Measurements from ENCODE around the gene CHCHD5. TPM values are rescaled to one million over a fixed set of nuclear protein-coding genes. Genes with fewer than 3 reads are reported as not detected.
"Not testable (repeated sequence)": the region's sequence is repeated elsewhere in the genome, so short reads cannot be mapped to it uniquely, and the experiment has no call there.

Gene CHCHD5
- total RNA-seq, 1 experiment from 2014 or later = 19.9 TPM

GRCh38 chr2:112585873-112586464 lies 1.6 kb downstream of the CHCHD5 start:
- no peak for DNase-seq (ENCODE audit: low spot score)

- DNase-seq (ENCODE audit: low spot score) = peak; percentile 37
Observed at GRCh38 chr2:112588611-112589045, 4.2 kb downstream of the CHCHD5 start.

DNA sequence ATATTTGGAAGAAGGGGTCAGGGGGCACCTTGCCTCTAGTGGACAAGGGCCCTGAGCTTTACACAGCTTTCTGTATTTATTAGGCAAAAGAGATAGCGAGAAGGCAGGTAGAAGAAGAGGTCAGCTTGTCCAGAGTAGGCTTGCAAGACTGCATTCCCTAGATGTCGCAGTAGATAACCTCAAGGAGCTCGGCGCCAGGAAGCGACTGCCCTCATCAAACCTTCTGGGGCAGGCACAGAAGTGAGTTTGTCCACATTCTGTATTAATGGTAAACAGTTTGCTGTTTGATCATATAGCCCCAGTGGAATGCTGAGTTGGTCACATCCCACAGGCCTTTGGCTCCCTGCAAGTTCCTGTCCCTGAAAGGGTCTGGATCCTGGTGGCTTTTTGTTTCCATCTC lies 7.0 kb downstream of the CHCHD5 start:
- no peak for DNase-seq (ENCODE audit: low spot score)

DNA sequence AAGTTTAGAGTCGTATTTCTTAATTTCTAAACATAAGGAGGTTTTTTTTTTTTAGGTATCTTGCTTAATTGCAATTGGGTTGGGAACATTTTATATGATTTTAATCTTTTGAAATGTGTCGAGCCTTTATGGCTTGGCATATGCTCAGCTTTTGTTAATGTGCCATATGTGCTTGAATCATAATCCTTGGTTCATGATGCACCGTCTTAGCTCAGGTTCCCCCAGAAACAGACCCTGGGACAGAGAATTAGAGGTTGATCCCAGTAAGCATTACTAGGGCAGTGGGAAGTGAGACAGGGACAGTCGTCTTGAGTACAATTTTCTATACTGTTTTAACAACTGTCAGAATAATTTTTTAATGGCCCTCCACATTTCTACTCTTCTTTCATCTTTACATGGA lies 9.3 kb downstream of the CHCHD5 start:
- DNase-seq (ENCODE audit: low spot score) = no peak

DNA sequence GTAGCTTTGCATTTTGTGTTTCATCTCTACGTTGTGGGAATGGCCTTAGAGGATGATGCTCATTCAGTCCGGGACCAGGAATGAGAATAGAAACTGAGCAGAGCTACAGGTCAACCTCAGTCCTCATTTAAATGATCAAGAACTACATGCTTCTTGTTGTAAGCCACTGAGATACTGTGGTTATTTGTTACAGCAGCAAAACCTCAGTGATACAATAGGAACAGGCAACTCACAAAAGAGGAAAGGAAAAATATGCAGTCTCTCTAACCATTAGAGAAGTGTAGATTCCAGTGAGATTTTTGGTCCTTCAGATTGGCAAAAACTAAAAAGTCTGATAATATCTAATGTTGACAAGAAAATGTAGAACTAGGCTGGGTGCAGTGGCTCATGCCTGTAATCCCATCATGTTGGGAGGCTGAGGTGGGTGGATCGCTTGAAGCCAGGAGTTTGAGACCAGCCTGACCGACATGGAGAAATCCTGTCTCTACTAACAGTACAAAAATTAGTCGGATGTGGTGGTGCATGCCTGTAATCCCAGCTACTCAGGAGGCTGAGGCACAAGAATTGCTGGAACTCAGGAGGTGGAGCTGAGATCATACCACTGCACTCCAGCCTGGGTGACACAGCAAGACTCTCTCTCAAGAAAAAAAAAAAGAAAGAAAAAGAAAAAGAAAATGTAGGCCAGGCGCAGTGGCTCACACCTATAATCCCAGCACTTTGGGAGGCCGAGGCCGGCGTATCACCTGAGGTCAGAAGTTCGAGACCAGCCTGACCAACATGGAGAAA lies 13.3 kb downstream of the CHCHD5 start:
- no peak for DNase-seq (ENCODE audit: low spot score)

DNA sequence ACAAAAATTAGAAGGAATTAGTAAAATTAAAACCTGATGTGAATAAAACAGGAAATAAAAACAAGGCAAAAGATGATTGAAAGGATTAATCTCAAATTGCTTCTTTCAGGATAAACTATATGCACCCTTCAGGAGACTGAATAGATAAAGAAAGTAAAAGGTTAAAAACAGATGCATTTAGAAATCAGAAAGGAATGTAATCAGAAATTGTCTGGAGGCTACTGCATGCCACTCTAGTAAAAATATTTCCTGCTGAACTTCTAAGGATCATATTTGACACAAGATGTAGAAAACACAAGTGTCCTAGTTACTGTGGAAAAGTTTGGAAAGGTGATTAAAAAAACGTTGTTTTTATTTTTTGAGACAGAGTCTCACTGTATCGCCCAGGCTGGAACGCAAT lies 16.2 kb downstream of the CHCHD5 start:
- no peak for DNase-seq (ENCODE audit: low spot score)

- no peak for DNase-seq (ENCODE audit: low spot score)
Observed at GRCh38 chr2:112601754-112602153, 17.3 kb downstream of the CHCHD5 start.

- DNase-seq (ENCODE audit: low spot score) = no peak
Observed at GRCh38 chr2:112602917-112603316, 18.5 kb downstream of the CHCHD5 start.

GRCh38 chr2:112603731-112604130 lies 19.3 kb downstream of the CHCHD5 start:
- no peak for DNase-seq (ENCODE audit: low spot score)

DNA sequence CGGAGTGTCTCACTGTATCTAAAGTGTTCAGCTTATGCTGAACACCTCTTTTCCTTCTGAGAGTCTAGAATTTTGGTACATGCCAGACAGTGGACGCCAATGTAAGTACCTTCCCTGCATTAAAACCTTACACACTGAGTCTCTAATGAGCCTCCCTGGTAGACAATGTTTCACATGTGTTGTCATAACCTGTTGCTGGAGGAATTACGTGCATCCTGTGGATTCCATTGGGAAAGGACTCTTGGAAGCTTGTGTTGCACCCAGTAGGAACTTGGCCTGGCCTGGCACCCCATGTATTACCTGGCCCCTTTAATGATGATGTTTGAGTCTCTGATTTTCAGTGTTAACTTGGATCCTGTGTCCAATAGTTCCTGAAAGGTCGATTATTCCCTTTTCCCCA lies 20.5 kb downstream of the CHCHD5 start:
- DNase-seq (ENCODE audit: low spot score) = no peak

GRCh38 chr2:112605926-112606325 lies 21.5 kb downstream of the CHCHD5 start:
- DNase-seq (ENCODE audit: low spot score) = no peak

DNA sequence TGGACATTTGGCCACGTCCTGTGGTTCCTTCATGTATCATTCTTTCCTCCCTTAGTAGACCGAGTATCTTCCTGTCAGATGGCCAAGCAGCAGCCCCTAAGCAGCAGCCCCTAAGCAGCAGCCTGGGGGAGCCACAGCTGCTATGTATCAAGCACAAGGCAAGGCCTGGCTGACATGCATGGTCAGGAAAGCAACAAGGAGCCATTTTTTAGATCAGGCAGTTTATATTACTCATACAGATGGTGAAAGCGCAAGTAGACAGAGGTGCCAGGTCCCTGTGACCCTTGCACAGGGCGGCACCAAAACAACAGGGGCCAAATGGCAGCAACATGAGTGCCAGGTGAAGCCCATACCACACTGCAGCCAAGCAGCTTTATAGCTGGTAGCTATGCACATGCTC lies 22.1 kb downstream of the CHCHD5 start:
- DNase-seq (ENCODE audit: low spot score) = no peak

GRCh38 chr2:112607680-112608438 lies 23.4 kb downstream of the CHCHD5 start:
- no peak for DNase-seq (ENCODE audit: low spot score)

- DNase-seq (ENCODE audit: low spot score) = not testable (repeated sequence)
Observed at GRCh38 chr2:112609320-112609719, 24.9 kb downstream of the CHCHD5 start.

DNA sequence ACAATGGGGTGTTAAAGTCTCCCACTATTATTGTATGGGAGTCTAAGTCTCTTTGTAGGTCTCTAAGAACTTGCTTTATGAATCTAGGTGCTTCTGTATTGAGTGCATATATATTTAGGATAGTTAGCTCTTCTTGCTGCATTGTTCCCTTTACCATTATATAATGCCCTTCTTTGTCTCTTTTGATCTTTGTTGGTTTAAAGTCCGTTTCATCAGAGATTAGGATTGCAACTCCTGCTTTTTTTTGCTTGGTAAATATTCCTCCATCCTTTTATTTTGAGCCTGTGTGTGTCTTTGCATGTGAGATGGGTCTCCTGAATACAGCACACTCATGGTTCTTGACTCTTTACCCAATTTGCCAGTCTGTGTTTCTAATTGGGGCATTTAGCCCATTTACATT lies 27.9 kb downstream of the CHCHD5 start:
- not testable (repeated sequence) for DNase-seq (ENCODE audit: low spot score)

DNA sequence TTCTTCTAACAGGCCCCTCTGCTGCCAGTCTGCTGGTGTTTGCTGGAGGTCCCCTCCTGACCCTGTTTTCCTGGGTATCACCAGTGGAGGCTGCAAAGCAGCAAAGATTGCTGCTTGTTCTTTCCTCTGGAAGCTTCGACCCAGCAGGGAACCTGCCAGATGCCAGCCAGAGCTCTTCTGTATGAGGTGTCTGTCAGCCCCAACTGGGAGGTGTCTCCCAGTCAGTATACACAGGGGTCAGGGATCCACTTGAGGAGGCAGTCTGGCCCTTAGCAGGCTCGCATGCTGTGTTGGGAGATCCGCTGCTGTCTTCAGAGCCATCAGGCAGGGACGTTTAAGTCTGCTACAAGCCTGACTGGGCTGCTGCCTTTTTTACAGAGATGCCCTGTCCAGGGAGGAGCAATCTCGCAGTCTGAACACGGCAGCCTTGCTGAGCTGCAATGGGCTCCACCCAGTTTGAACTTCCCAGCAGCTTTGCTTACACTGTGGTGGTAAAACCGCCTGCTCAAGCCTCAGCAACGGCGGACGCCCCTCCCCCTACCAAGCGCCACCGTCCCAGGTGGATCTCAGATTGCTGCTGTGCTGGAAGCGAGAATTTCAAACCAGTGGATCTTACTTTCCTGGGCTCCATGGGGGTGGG lies 29.9 kb downstream of the CHCHD5 start:
- DNase-seq (ENCODE audit: low spot score) = no peak

GRCh38 chr2:112615051-112615450 lies 30.6 kb downstream of the CHCHD5 start:
- no peak for DNase-seq (ENCODE audit: low spot score)

DNA sequence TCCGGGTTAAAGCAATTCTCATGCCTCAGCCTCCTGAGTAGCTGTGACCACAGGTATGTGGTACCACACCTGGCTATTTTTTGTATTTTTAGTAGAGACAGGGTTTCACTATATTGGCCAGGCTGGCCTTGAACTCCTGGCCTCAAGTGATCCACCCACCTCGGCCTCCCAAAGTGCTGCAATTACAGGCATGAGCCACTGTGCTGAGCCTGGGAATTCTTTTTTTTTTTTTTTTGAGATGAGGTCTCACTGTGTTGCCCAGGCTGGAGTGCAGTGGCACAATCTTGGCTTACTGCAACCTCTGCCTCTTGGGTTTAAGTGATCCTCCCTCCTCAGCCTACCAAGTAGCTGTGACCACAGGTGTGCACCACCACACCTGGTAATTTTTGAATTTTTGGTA lies 31.4 kb downstream of the CHCHD5 start:
- DNase-seq (ENCODE audit: low spot score) = not testable (repeated sequence)

DNA sequence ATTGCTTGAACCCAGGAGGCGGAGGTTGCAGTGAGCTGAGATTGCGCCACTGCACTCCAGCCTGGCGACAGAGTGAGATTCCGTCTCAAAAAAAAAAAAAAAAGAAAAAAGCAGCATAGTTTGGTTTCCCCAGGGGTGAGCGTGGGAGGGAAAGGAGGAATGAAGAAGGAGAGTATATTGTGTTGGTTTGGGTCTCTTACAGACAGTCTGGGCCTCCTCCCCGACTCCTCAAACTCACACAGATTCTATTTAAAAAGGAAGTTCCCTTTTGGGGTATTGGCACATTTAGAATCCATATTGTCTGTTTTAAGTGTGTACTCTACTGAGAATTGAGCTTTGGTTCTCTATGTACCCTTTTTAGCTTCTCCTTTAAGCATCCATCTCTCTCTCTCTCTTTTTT lies 34.0 kb downstream of the CHCHD5 start:
- DNase-seq (ENCODE audit: low spot score) = no peak

DNA sequence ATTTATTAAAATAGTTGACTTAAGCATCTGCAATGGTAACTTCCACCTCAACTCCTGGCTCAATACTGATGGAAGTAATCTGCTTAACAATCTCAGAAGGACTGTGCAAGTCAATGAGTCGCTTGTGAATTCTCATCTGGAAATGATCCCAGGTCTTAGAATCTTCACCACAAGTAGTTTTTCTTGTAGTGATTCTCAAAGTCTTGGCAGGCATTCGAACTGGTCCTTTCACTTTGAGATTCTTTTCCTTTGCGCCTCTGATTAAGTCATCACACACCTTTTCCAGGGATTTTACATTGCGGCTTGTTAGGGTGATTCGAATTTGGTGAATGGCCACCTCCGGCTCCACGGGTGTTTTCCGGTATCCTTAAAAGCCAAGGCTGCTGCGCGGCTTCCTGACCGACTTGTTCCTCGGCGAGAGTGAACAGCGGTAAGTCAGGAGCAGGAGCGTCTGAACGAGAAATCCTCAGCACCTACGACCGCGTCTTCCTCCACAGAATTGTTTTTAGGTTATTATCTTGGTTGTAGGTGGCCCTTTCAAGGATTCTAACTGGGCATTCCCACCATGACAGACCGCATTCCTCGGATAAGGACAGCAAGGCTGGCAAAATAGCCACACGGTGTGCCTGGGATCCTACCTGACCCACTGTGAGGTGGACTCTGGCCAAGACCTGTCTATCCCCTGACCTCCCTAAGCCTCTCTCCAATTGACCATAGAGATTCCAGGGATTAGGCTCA lies 37.5 kb downstream of the CHCHD5 start:
- peak; percentile 70 for DNase-seq (ENCODE audit: low spot score)

- peak; percentile 85 for DNase-seq (ENCODE audit: low spot score)
Observed at GRCh38 chr2:112622528-112622849, 38.1 kb downstream of the CHCHD5 start.

All from A172 (cell line).